Measurements from ENCODE around the gene RALGAPA2. TPM values are rescaled to one million over a fixed set of nuclear protein-coding genes. Genes with fewer than 3 reads are reported as not detected.

Gene RALGAPA2
- total and polyA plus RNA-seq, 2 of the 13 experiments (the other 11 are each of a cell fraction or from before 2014, with no cell fraction given): 13.8 to 17.7 TPM

DNA sequence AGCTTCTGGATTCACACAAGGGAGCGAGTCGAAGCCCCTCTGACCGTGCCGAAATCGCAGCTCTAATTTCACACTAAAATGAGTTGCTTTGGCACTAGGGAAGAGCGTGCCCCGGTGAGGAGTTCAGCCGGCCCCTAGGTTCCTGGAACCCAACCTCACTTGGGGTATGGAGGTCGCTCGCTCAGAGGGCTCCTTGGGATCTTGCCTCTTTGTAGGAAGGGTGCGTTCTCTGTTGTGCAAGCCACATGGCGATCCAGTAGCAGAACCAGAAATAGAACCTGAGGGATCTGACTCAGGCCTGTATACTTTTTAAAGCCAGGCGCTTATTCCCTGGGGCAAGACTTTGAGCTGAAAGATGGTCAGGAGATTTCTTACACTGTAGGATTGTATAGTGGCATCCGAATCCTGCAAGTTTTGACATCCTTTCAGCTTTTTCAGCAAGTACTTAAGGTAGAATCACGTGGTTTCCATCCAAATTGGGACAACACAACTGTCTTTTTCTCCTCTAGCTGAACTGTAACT is 861 bp upstream of the RALGAPA2 start (continued):
- TF ChIP-seq, protein P1, sequence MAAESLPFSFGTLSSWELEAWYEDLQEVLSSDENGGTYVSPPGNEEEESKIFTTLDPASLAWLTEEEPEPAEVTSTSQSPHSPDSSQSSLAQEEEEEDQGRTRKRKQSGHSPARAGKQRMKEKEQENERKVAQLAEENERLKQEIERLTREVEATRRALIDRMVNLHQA (CRISPR knock-in tag; IDR thresholded peaks at IDR 0.05): no peak
- TF ChIP-seq ZNF883 (CRISPR knock-in tag; IDR thresholded peaks at IDR 0.05; ENCODE audit: not compliant biosample characterization) (no peak), KMT2A (CRISPR knock-in tag; IDR thresholded peaks at IDR 0.05) (no peak), NFKB2 (CRISPR knock-in tag; IDR thresholded peaks at IDR 0.05; ENCODE audit: borderline replicate concordance) (no peak), HNRNPUL1 (IDR thresholded peaks at IDR 0.05; ENCODE audit: low read depth, low read length) (no peak), KDM4B (CRISPR knock-in tag; IDR thresholded peaks at IDR 0.05) (no peak), SMAD1 (CRISPR knock-in tag; IDR thresholded peaks at IDR 0.05; ENCODE audit: borderline replicate concordance, low read depth) (no peak), ZNF589 (CRISPR knock-in tag; conservative IDR thresholded peaks at IDR 0.05) (no peak), ZNF703 (CRISPR knock-in tag; IDR thresholded peaks at IDR 0.05; ENCODE audit: borderline replicate concordance) (no peak), ZBTB1 (CRISPR knock-in tag; IDR thresholded peaks at IDR 0.05; ENCODE audit: borderline replicate concordance) (no peak), HMG20A (CRISPR knock-in tag; IDR thresholded peaks at IDR 0.05; ENCODE audit: borderline replicate concordance) (no peak), ZSCAN9 (CRISPR knock-in tag; IDR thresholded peaks at IDR 0.05; ENCODE audit: borderline replicate concordance) (no peak), STAG1 (CRISPR knock-in tag; IDR thresholded peaks at IDR 0.05) (no peak), AGO2 (optimal IDR thresholded peaks at IDR 0.05; ENCODE audit: low read depth, low read length) (no peak), ZNF441 (CRISPR knock-in tag; IDR thresholded peaks at IDR 0.05; ENCODE audit: borderline replicate concordance) (no peak), ZNF83 (CRISPR knock-in tag; IDR thresholded peaks at IDR 0.05; ENCODE audit: borderline replicate concordance) (no peak), KDM2A (CRISPR knock-in tag; IDR thresholded peaks at IDR 0.05; ENCODE audit: borderline replicate concordance, low read depth) (no peak)
- TF ChIP-seq, protein P2, sequence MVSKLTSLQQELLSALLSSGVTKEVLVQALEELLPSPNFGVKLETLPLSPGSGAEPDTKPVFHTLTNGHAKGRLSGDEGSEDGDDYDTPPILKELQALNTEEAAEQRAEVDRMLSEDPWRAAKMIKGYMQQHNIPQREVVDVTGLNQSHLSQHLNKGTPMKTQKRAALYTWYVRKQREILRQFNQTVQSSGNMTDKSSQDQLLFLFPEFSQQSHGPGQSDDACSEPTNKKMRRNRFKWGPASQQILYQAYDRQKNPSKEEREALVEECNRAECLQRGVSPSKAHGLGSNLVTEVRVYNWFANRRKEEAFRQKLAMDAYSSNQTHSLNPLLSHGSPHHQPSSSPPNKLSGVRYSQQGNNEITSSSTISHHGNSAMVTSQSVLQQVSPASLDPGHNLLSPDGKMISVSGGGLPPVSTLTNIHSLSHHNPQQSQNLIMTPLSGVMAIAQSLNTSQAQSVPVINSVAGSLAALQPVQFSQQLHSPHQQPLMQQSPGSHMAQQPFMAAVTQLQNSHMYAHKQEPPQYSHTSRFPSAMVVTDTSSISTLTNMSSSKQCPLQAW (CRISPR knock-in tag; IDR thresholded peaks at IDR 0.05): no peak; the same call in 1 of the 2 replicates
- TF ChIP-seq, protein P3, sequence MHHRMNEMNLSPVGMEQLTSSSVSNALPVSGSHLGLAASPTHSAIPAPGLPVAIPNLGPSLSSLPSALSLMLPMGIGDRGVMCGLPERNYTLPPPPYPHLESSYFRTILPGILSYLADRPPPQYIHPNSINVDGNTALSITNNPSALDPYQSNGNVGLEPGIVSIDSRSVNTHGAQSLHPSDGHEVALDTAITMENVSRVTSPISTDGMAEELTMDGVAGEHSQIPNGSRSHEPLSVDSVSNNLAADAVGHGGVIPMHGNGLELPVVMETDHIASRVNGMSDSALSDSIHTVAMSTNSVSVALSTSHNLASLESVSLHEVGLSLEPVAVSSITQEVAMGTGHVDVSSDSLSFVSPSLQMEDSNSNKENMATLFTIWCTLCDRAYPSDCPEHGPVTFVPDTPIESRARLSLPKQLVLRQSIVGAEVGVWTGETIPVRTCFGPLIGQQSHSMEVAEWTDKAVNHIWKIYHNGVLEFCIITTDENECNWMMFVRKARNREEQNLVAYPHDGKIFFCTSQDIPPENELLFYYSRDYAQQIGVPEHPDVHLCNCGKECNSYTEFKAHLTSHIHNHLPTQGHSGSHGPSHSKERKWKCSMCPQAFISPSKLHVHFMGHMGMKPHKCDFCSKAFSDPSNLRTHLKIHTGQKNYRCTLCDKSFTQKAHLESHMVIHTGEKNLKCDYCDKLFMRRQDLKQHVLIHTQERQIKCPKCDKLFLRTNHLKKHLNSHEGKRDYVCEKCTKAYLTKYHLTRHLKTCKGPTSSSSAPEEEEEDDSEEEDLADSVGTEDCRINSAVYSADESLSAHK (CRISPR knock-in tag; IDR thresholded peaks at IDR 0.05; ENCODE audit: borderline replicate concordance): no peak
- TF ChIP-seq, protein P4, sequence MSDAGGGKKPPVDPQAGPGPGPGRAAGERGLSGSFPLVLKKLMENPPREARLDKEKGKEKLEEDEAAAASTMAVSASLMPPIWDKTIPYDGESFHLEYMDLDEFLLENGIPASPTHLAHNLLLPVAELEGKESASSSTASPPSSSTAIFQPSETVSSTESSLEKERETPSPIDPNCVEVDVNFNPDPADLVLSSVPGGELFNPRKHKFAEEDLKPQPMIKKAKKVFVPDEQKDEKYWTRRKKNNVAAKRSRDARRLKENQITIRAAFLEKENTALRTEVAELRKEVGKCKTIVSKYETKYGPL (CRISPR knock-in tag; IDR thresholded peaks at IDR 0.05): no peak; the same call in 1 of the 2 replicates
- TF ChIP-seq, protein P5, sequence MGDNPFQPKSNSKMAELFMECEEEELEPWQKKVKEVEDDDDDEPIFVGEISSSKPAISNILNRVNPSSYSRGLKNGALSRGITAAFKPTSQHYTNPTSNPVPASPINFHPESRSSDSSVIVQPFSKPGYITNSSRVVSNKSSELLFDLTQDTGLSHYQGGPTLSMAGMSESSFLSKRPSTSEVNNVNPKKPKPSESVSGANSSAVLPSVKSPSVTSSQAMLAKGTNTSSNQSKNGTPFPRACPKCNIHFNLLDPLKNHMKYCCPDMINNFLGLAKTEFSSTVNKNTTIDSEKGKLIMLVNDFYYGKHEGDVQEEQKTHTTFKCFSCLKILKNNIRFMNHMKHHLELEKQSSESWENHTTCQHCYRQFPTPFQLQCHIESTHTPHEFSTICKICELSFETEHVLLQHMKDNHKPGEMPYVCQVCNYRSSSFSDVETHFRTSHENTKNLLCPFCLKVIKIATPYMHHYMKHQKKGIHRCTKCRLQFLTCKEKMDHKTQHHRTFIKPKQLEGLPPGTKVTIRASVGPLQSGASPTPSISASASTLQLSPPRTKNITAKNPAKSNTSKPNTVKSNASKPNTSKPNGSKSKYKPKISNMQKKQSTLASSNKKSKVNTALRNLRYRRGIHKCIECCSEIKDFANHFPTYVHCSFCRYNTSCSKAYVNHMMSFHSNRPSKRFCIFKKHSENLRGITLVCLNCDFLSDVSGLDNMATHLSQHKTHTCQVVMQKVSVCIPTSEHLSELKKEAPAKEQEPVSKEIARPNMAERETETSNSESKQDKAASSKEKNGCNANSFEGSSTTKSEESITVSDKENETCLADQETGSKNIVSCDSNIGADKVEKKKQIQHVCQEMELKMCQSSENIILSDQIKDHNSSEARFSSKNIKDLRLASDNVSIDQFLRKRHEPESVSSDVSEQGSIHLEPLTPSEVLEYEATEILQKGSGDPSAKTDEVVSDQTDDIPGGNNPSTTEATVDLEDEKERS (CRISPR knock-in tag; IDR thresholded peaks at IDR 0.05): no peak

Measured in HepG2 (cell line).